ENCODE data around the gene SERPINI1. TPM values are rescaled to one million over a fixed set of nuclear protein-coding genes. Genes with fewer than 3 reads are reported as not detected.

The SERPINI1 gene
- total RNA-seq, 1 experiment from 2014 or later = 8.0 TPM

GRCh38 chr3:167798443-167798842 lies 62.9 kb downstream of the SERPINI1 start:
- ATAC-seq (no peak), DNase-seq (ENCODE audit: low read depth, low spot score) (no peak)
- Histone ChIP-seq H3K4me3 (ENCODE audit: low read depth in 2 of 2, low read length in 2 of 2) (no peak overlapping the region), H3K9me3 (ENCODE audit: control insufficient read depth, insufficient read depth, low read depth, low read length) (no peaks in the 10 kb centered on the region), H3K4me1 (ENCODE audit: control insufficient read depth, insufficient read depth, low read length) (no peaks in the 10 kb centered on the region), H3K27me3 (ENCODE audit: control insufficient read depth, insufficient read depth, low read length) (no peaks in the 10 kb centered on the region), H3K36me3 (ENCODE audit: control insufficient read depth, insufficient read depth, low read length) (no peaks in the 10 kb centered on the region), H3K27ac (ENCODE audit: low read length) (no peak overlapping the region)
- in situ Hi-C loops (cut with HindIII; ENCODE audit: low pct_unique_long_range_greater_than_20kb, low sequenced_read_pairs) (no loop called here), intact Hi-C loops (cut with micrococcal nuclease; ENCODE audit: unreplicated experiment) (no loop called here)
- ChIA-PET CTCF (no interaction called here), POLR2A (no interaction called here)
- BruUV-seq (replicated peaks) = no TSS peak
- TF ChIP-seq SIN3A (IDR thresholded peaks at IDR 0.05; ENCODE audit: borderline replicate concordance, insufficient read depth, low read depth, low read length) = no peak
- no peak for TF ChIP-seq REST (IDR thresholded peaks at IDR 0.05; ENCODE audit: insufficient read depth in 1 of 2, low read depth in 2 of 2, low read length in 1 of 2)
- no peak for TF ChIP-seq TCF7L2 (IDR thresholded peaks at IDR 0.05; ENCODE audit: low read depth, low read length)
- TF ChIP-seq CTCF (IDR thresholded peaks at IDR 0.05) = no peak
- TF ChIP-seq POLR2AphosphoS5 (IDR thresholded peaks at IDR 0.05; ENCODE audit: low read depth, low read length) = no peak

- H3K9me3 ChIP-seq (ENCODE audit: control insufficient read depth, insufficient read depth, low read depth, low read length) = no peaks in the 10 kb centered on the region
- CTCF ChIA-PET = no interaction called here
- in situ Hi-C loops (cut with HindIII; ENCODE audit: low pct_unique_long_range_greater_than_20kb, low sequenced_read_pairs) (no loop called here), intact Hi-C loops (cut with micrococcal nuclease; ENCODE audit: unreplicated experiment) (no loop called here)
- ATAC-seq (no peak), DNase-seq (ENCODE audit: low read depth, low spot score) (no peak)
- no TSS peak for BruUV-seq (replicated peaks)
- no peak for TF ChIP-seq TCF7L2 (IDR thresholded peaks at IDR 0.05; ENCODE audit: low read depth, low read length)
- no peak for TF ChIP-seq CTCF (IDR thresholded peaks at IDR 0.05)
- TF ChIP-seq REST (IDR thresholded peaks at IDR 0.05; ENCODE audit: insufficient read depth in 1 of 2, low read depth in 2 of 2, low read length in 1 of 2) = no peak
- TF ChIP-seq POLR2AphosphoS5 (IDR thresholded peaks at IDR 0.05; ENCODE audit: low read depth, low read length) = no peak
- no peak for TF ChIP-seq SIN3A (IDR thresholded peaks at IDR 0.05; ENCODE audit: borderline replicate concordance, insufficient read depth, low read depth, low read length)
- no peaks in the 10 kb centered on the region for H3K27me3 ChIP-seq (ENCODE audit: control insufficient read depth, insufficient read depth, low read length)
- H3K27ac ChIP-seq (ENCODE audit: low read length) = no peak overlapping the region
- POLR2A ChIA-PET = no interaction called here
- no peaks in the 10 kb centered on the region for H3K36me3 ChIP-seq (ENCODE audit: control insufficient read depth, insufficient read depth, low read length)
- H3K4me1 ChIP-seq (ENCODE audit: control insufficient read depth, insufficient read depth, low read length) = no peaks in the 10 kb centered on the region
- no peak overlapping the region for H3K4me3 ChIP-seq (ENCODE audit: low read depth in 2 of 2, low read length in 2 of 2)
Measured at GRCh38 chr3:167808910-167809309, 73.4 kb downstream of the SERPINI1 start.
